CD4-positive, alpha-beta T cell (primary cell): ENCODE data around the gene KIAA1143. TPM values are rescaled to one million over a fixed set of nuclear protein-coding genes. Genes with fewer than 3 reads are reported as not detected.

Experiments used
- ATAC-seq: fragments of 200-7000 bp; cut with Tn5 transposase; one replicate; pipeline ENCODE4 v1.10.0; 2022; ENCODE audit warnings: mild to moderate bottlenecking; ENCODE audit not compliant: poor library complexity
- CTCF ChIA-PET: fragments of 350-600 bp; sonication (Branson Sonifier 250); formaldehyde crosslinking; loops from one replicate; lab custom pipeline; 2021; ENCODE audit warnings: antibody characterized with exemption, inconsistent platforms; lab: Charles Lee
- POLR2A ChIA-PET: fragments of 350-600 bp; sonication (Branson Sonifier 250); formaldehyde crosslinking; loops from one replicate; lab custom pipeline; 2021; ENCODE audit warnings: antibody characterized with exemption, inconsistent platforms; lab: Charles Lee
- DNase-seq, 14 experiments: peaks; one replicate each; pipeline ENCODE4 v3.0.0-alpha.2; 2013 to 2020; ENCODE audit warnings: mixed read lengths in 2 of 14
- H3K27ac ChIP-seq, 2 donors: one replicate each; pipeline versions ENCODE4 v1.5.1 to v1.7.0; 2013; ENCODE audit warnings: low read length in 2 of 2, low read depth in 1 of 2, mild to moderate bottlenecking in 1 of 2
- H3K27me3 ChIP-seq, 2 experiments: 1 replicate in 1 of 2; 2 replicates in 1 of 2; pipeline versions ENCODE4 v1.6.1 to v1.7.0; 2013; ENCODE audit warnings: low read length in 2 of 2, control low read depth in 1 of 2, mild to moderate bottlenecking in 1 of 2, moderate library complexity in 1 of 2; ENCODE audit not compliant: insufficient read depth in 2 of 2, control insufficient read depth in 1 of 2
- H3K36me3 ChIP-seq: one replicate; pipeline ENCODE4 v1.6.1; 2013; ENCODE audit warnings: low read length, control low read depth; ENCODE audit not compliant: insufficient read depth
- H3K4me1 ChIP-seq: one replicate; pipeline ENCODE4 v1.6.1; 2013; ENCODE audit warnings: low read length, control low read depth; ENCODE audit not compliant: insufficient read depth
- H3K4me3 ChIP-seq: one replicate; pipeline ENCODE4 v1.5.1; 2013; ENCODE audit warnings: mild to moderate bottlenecking, low read length, moderate library complexity
- H3K9me3 ChIP-seq, 2 experiments: 1 replicate in 1 of 2; 2 replicates in 1 of 2; pipeline versions ENCODE4 v1.6.1 to v1.7.0; 2013; ENCODE audit warnings: low read length in 2 of 2, mild to moderate bottlenecking in 2 of 2, control low read depth in 1 of 2, moderate library complexity in 1 of 2; ENCODE audit not compliant: control insufficient read depth in 1 of 2, insufficient read depth in 1 of 2
- H3K27ac Mint-ChIP-seq: one replicate; pipeline ENCODE4 v1.8.0; 2020; ENCODE audit warnings: mixed read lengths
- H3K27me3 Mint-ChIP-seq: one replicate; pipeline ENCODE4 v1.8.0; 2021; ENCODE audit warnings: mixed read lengths
- H3K36me3 Mint-ChIP-seq: one replicate; pipeline ENCODE4 v1.8.0; 2021; ENCODE audit warnings: low read depth, mixed read lengths
- H3K4me1 Mint-ChIP-seq: one replicate; pipeline ENCODE4 v1.8.0; 2021; ENCODE audit warnings: low read depth, mixed read lengths
- H3K4me3 Mint-ChIP-seq: one replicate; pipeline ENCODE4 v1.8.0; 2020; ENCODE audit warnings: mild to moderate bottlenecking, mixed read lengths
- H3K9me3 Mint-ChIP-seq: one replicate; pipeline ENCODE4 v1.8.0; 2020; ENCODE audit warnings: mixed read lengths
- intact Hi-C, 2 experiments: fragments of 100-400 bp; cut with DNase I in 1 of 2; cut with micrococcal nuclease in 1 of 2; formaldehyde crosslinking; loops; one replicate each; pipeline versions ENCODE4 v1.15.1 to v1.9.0; 2023 to 2025; cut with DNase I, micrococcal nuclease
- total RNA-seq, 174 experiments: library from RNA in 2 of 174; stranded (reverse) in 2 of 174; gene quantifications; one replicate each; pipeline ENCODE4 v1.2.3 and lab custom pipeline; 2021 to 2026
- TF ChIP-seq, protein P1 (sequence below): fragments of 200-600 bp; IDR thresholded peaks from one replicate; pipeline ENCODE4 v1.8.0; 2022; ENCODE audit warnings: antibody characterized with exemption, mild to moderate bottlenecking

KIAA1143 gene
- total RNA-seq, 2 experiments from 2014 or later = 24.4 to 31.7 TPM

- peaks cover 44% of the 10 kb centered on the region for H3K36me3 Mint-ChIP-seq
- H3K4me3 ChIP-seq = no peak overlapping the region
- H3K4me3 Mint-ChIP-seq = peak overlapping the region; percentile 99
- H3K4me1 Mint-ChIP-seq = peaks cover 31% of the 10 kb centered on the region
- TF ChIP-seq, protein P1, sequence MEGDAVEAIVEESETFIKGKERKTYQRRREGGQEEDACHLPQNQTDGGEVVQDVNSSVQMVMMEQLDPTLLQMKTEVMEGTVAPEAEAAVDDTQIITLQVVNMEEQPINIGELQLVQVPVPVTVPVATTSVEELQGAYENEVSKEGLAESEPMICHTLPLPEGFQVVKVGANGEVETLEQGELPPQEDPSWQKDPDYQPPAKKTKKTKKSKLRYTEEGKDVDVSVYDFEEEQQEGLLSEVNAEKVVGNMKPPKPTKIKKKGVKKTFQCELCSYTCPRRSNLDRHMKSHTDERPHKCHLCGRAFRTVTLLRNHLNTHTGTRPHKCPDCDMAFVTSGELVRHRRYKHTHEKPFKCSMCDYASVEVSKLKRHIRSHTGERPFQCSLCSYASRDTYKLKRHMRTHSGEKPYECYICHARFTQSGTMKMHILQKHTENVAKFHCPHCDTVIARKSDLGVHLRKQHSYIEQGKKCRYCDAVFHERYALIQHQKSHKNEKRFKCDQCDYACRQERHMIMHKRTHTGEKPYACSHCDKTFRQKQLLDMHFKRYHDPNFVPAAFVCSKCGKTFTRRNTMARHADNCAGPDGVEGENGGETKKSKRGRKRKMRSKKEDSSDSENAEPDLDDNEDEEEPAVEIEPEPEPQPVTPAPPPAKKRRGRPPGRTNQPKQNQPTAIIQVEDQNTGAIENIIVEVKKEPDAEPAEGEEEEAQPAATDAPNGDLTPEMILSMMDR = no peak
- no peaks in the 10 kb centered on the region for H3K36me3 ChIP-seq
- peaks cover 7% of the 10 kb centered on the region in 2 experiments for H3K9me3 ChIP-seq
- peaks cover 4% of the 10 kb centered on the region for H3K9me3 Mint-ChIP-seq
- ChIA-PET CTCF (no interaction called here), POLR2A (interaction anchor here (1.4 to 4.2 kb wide), 4 partner anchors 33 to 252 kb away, joined by 4 to 39 read pairs (median 16); partner anchors contain the start of genes ZNF197, ZNF501 and ZNF502)
- DNase-seq (no peak), ATAC-seq (no peak)
- peak overlapping the region; percentile 94 for H3K27ac Mint-ChIP-seq
- no peak overlapping the region for H3K27ac ChIP-seq
- intact Hi-C loops = loop anchor here in 1 of 2 experiments (2.0 to 10.0 kb wide), 4 partner anchors 50 to 1140 kb away; partner anchors contain the start of genes ANO10, ZKSCAN7 and ZNF502
- no peaks in the 10 kb centered on the region for H3K27me3 ChIP-seq
- peaks cover 16% of the 10 kb centered on the region for H3K4me1 ChIP-seq
- no peaks in the 10 kb centered on the region for H3K27me3 Mint-ChIP-seq
Observed at GRCh38 chr3:44762690-44763089, 1.3 kb upstream of the KIAA1143 start.

DNA sequence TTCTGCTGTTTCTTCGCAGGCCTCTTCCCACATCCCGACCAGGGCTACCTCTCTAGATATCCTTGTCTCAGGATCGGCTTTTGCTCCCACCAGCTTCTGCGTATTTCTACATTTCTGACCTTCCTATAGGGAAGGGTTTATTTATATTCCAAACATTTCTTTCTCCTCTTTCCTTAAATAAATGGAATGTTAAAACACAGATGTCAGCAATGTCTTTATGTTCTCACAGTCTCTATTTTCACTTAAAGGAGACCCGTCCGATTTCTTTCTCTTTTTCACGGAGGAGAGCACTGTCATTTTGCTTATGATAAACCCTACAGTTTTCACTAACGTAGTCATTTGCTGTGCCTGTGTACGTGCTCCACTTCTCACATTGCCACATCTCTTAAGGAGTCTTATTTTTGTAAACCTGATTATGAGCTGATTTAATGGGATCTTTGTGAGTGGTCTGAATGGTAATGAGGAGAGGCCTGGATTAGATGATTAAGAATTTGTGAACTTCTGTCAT, 805 bp upstream of the KIAA1143 start:
- Mint-ChIP-seq H3K27ac (peak overlapping the region; percentile 94), H3K4me1 (peaks cover 35% of the 10 kb centered on the region), H3K36me3 (peaks cover 48% of the 10 kb centered on the region), H3K4me3 (peak overlapping the region; percentile 99), H3K9me3 (peaks cover 8% of the 10 kb centered on the region), H3K27me3 (no peaks in the 10 kb centered on the region)
- H3K36me3 ChIP-seq = no peaks in the 10 kb centered on the region
- TF ChIP-seq, protein P1 = no peak
- ATAC-seq = no peak
- H3K27ac ChIP-seq = no peak overlapping the region
- peak in 1 of 14 experiments; percentile 10 for DNase-seq
- POLR2A ChIA-PET = interaction anchor here (0.6 to 4.2 kb wide), 9 partner anchors 25 to 424 kb away, joined by 3 to 39 read pairs (median 9); partner anchors contain the start of genes EXOSC7, TCAIM, ZDHHC3 and ZNF197
- peaks cover 16% of the 10 kb centered on the region for H3K4me1 ChIP-seq
- intact Hi-C loops = loop anchor here in 1 of 2 experiments (2.0 to 10.0 kb wide), 4 partner anchors 50 to 1140 kb away; partner anchors contain the start of genes ANO10, ZKSCAN7 and ZNF502
- no peaks in the 10 kb centered on the region for H3K27me3 ChIP-seq
- H3K4me3 ChIP-seq = peak overlapping the region; percentile 73
- CTCF ChIA-PET = no interaction called here
- H3K9me3 ChIP-seq = peaks cover 7% of the 10 kb centered on the region in 2 experiments

DNA sequence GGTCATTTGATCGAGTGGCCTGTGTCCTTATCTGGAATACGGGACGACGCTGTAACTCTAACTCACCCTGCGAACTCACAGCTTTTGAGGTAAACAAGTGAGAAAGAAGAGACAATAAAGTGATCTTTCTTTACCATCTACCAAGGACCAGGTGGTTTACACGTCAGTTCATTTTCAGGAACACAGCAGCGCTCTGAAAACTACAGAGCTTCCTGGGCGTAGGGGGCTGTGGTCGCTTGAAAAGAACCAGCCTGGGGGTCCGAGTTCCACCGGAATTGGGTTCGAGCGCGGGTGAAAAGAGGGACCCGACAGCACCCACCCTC, 357 bp downstream of the KIAA1143 start:
- Mint-ChIP-seq H3K36me3 (peaks cover 60% of the 10 kb centered on the region), H3K4me1 (peaks cover 39% of the 10 kb centered on the region)
- intact Hi-C loops = loop anchor here (1.0 to 10.0 kb wide), 9 partner anchors 32 to 1139 kb away; partner anchors contain the start of genes ANO10 (in 1 of the 2), TMEM42 (in 1 of the 2), ZKSCAN7 (in 1 of the 2) and ZNF445 (in 1 of the 2)

More for the DNA sequence above, 357 bp downstream of the KIAA1143 start:
- peak overlapping the region; percentile 72 to 76 for H3K27ac ChIP-seq
- DNase-seq (peak in 1 of 14 experiments; percentile 1), ATAC-seq (peak; percentile 19)
- H3K36me3 ChIP-seq = no peaks in the 10 kb centered on the region
- TF ChIP-seq, protein P1 = no peak
- ChIA-PET CTCF (no interaction called here), POLR2A (interaction anchor here (1.0 to 4.2 kb wide), 10 partner anchors 31 to 423 kb away, joined by 3 to 39 read pairs (median 8); partner anchors contain the start of genes EXOSC7, TCAIM, ZDHHC3 and ZKSCAN7)
- peaks cover 8% of the 10 kb centered on the region for H3K9me3 Mint-ChIP-seq
- H3K27me3 Mint-ChIP-seq = no peaks in the 10 kb centered on the region
- peak overlapping the region; percentile 99 for H3K4me3 Mint-ChIP-seq
- peaks cover 7% of the 10 kb centered on the region in 2 experiments for H3K9me3 ChIP-seq
- H3K4me3 ChIP-seq = peak overlapping the region; percentile 73
- H3K27ac Mint-ChIP-seq = peak overlapping the region; percentile 94
- peaks cover 16% of the 10 kb centered on the region for H3K4me1 ChIP-seq
- H3K27me3 ChIP-seq = no peaks in the 10 kb centered on the region
